Measurements from ENCODE around the gene GABRB3.

The GABRB3 gene

DNA sequence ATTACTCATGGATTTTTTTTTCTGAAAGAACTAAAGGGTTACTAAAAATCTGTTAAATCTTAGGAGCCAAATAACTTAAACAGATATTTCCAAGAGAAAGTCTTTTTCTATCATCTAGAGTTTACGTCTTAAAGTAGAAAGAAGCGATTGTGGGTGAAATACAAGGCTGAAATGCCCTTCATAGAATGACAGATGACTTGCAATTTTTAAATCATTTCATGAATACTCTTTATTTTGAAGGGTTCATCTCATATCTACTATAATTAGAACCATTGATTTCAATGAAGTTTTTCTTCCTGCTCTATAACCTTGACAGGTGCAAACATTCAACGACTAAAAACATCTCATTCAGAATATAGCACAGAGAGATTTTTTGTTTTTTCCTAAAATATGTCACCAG is 217.0 kb downstream of the GABRB3 start:
- DNase-seq (ENCODE audit: low spot score) = no peak

DNA sequence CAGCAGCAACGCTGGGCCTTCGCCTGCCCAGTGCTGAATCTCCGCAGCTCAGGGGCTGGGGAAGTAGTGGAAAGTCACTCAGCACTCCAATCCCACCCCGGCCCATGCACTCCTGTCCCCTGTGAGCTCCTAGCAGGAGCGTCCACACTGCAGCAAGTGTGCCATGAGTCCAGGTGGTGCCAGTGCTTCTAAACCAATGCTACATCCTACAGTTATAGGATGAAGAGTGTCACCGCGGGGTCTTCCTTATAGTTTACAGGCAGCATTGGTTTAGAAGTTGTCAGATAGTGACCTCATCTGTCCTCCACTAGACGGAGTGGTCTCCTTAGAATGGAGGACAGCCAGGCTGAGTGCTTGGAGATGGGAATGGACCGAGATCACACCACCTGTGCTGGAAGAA is 221.4 kb downstream of the GABRB3 start:
- DNase-seq (ENCODE audit: low spot score) = no peak

- no peak for DNase-seq (ENCODE audit: low spot score)
Observed at GRCh38 chr15:26550880-26551279, 222.0 kb downstream of the GABRB3 start.

GRCh38 chr15:26537663-26538062 is 235.2 kb downstream of the GABRB3 start:
- no peak for DNase-seq (ENCODE audit: low spot score)

DNA sequence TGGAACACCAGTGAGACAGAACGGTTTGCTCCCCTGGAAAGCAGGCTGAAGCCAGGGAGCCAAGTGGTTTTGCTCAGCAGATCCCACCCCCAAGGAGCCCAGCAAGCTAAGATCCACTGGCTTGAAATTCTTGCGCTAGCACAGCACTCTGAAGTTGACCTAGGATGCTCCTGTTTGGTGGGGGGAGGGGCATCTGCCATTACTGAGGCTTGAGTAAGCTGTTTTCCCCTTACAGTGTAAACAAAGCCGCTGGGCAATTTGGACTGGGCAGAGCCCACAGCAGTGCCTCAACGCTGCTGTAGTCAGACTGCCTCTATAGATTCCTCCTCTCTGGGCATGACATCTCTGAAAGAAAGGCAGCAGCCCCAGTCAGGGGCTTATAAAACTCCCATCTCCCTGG is 241.4 kb downstream of the GABRB3 start:
- no peak for DNase-seq (ENCODE audit: low spot score)

DNA sequence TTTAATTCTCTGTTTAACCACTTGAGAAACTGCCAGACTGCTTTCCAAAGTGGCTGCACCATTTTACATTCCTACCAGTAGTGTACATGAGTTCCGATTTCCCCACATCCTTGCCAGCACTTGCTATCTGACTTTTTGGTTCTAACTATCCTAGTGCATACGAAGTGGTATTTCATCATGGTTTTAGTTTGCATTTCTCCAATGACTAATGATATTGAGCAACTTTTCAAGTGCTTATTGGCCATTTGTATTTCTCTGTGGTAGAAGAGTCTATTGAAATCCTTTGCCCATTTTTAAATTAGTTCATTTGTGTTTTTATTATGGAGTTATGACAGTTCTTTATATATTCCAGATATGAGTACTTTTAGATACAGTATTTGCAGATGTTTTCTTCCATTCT is 247.8 kb downstream of the GABRB3 start:
- DNase-seq (ENCODE audit: low spot score) = no peak

- no peak for DNase-seq (ENCODE audit: low spot score)
Observed at GRCh38 chr15:26521691-26522198, 251.1 kb downstream of the GABRB3 start.

DNA sequence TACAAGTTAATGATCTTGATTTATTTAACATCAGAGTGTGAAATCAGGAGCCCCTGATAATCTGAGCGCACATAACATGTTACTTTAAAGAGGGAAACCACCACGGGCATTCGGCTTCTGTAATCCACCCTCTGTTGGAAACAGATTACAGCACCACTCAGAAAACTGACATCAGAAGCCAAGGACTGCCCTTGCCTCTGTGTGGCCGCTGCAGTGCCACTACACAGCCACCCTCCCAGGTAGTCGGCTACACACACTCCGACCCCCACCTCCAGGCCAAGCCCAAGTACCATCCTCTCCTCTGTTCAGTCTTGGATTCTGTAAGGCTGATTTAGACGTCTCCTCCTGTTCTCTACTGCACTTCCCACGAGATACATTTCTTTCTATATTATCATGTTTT is 251.7 kb downstream of the GABRB3 start:
- DNase-seq (ENCODE audit: low spot score) = no peak

- DNase-seq (ENCODE audit: low spot score) = no peak
Observed at GRCh38 chr15:26518885-26519284, 254.0 kb downstream of the GABRB3 start.

DNA sequence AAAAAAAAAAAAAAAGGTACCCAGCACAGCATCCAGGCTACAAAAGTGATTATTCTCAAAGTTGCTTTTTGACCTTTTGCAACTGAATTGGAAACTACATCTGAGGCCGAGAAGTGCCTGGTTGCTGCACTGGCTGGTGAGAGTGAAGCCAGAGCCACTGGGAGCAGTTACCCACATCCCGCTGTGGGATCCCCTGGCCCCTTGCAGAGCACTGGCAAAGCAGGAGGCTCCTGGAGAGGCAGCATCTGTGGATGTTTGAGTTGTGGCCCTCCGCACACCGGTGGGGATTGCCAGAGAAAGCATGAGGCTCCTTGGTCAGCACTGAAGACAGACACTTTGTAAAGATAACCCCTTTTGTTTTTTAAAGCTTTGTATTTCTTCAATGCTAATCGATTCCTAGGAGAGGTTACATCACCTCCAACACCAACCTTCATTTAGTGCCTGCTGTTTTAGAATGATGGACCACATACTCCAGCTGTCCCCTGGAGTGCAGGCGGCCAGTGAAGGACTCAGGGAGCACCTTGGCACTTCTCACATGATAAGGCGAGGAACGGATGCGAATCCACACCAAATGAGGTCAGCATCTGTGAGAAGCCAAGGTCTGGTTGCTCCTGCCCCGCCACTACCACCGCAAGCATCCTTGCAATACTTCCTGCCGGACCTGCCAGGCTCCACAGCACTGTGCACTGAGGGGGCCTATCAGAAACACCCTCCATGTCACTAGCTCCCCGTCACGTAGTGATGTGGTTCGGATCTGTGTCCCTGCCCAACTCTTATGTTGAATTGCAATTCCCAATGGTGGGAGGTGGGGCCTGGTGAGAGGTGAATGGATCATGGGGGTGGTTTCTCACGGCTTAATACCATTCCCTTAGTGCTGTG is 256.5 kb downstream of the GABRB3 start:
- DNase-seq (ENCODE audit: low spot score) = no peak

- no peak for DNase-seq (ENCODE audit: low spot score)
Observed at GRCh38 chr15:26504009-26504408, 268.9 kb downstream of the GABRB3 start.
